GM12878 (cell line): ENCODE results near the gene PDZD2. TPM values are rescaled to one million over a fixed set of nuclear protein-coding genes. Genes with fewer than 3 reads are reported as not detected.

Experiments
- ATAC-seq: fragments of 200-7000 bp; cut with Tn5 transposase; 3 replicates; pipeline ENCODE4 v1.9.1; 2020; ENCODE audit warnings: mild to moderate bottlenecking, moderate library complexity
- BruUV-seq: library from RNA; stranded (reverse); fragments of 400-500 nt; replicated peaks from 2 replicates; lab custom pipeline; 2021; lab: Mats Ljungman, UMichigan
- CTCF ChIA-PET: fragments of 300-600 bp; sonication (Branson Sonifier 250); formaldehyde crosslinking; extraction: SDS; loops from one replicate; lab custom pipeline; 2021; ENCODE audit warnings: inconsistent platforms; lab: Yijun Ruan, JAX
- POLR2A ChIA-PET: fragments of 350-600 bp; formaldehyde crosslinking; extraction: SDS; loops from one replicate; lab custom pipeline; 2021; ENCODE audit warnings: inconsistent platforms; lab: Charles Lee
- RAD21 ChIA-PET: fragments of 300-600 bp; sonication (Branson Sonifier 250); formaldehyde crosslinking; loops from one replicate; lab custom pipeline; 2023; ENCODE audit warnings: antibody characterized with exemption; ENCODE audit not compliant: unreplicated experiment; lab: Charles Lee
- SMC1A ChIA-PET: fragments of 300-600 bp; sonication (Branson Sonifier 250); formaldehyde crosslinking; loops from one replicate; lab custom pipeline; 2023; ENCODE audit not compliant: unreplicated experiment, uncharacterized antibody; lab: Charles Lee
- DNase-seq: peaks from one replicate; pipeline ENCODE4 v3.0.0-alpha.2; 2011; ENCODE audit warnings: low read depth, low spot score
- FAIRE-seq: peaks from 3 replicates; lab custom pipeline; 2011; peaks lifted over from hg19 to GRCh38; lab: Jason Lieb, UNC
- H2AFZ ChIP-seq: 2 replicates; pipeline ENCODE4 v1.6.0; 2011; ENCODE audit warnings: low read depth, low read length, control low read depth; ENCODE audit not compliant: control insufficient read depth
- H3K27ac ChIP-seq: 2 replicates; pipeline ENCODE4 v1.5.1; 2011; ENCODE audit warnings: control low read depth; ENCODE audit not compliant: control insufficient read depth, insufficient read depth
- H3K27me3 ChIP-seq, 2 experiments: replicated peaks in 1 of 2; 2 replicates each; pipeline versions ENCODE4 v1.6.0 to v1.6.1; 2011; ENCODE audit warnings: low read length in 1 of 2; ENCODE audit not compliant: control insufficient read depth in 2 of 2, insufficient read depth in 2 of 2
- H3K36me3 ChIP-seq, 2 experiments: 2 replicates each; pipeline ENCODE4 v1.5.1; 2011; ENCODE audit warnings: low read length in 1 of 2; ENCODE audit not compliant: control insufficient read depth in 2 of 2, insufficient read depth in 2 of 2
- H3K4me1 ChIP-seq: 2 replicates; pipeline ENCODE4 v1.6.1; 2011; ENCODE audit warnings: mild to moderate bottlenecking, low read length, moderate library complexity, mixed read lengths; ENCODE audit not compliant: control insufficient read depth, insufficient read depth
- H3K4me2 ChIP-seq: 2 replicates; pipeline ENCODE4 v1.6.0; 2011; ENCODE audit warnings: control low read depth; ENCODE audit not compliant: control insufficient read depth, insufficient read depth
- H3K4me3 ChIP-seq: fragments of 200-600 bp; sonication (generic); 2 replicates; pipeline ENCODE4 v1.5.1; 2016
- H3K79me2 ChIP-seq: 2 replicates; pipeline ENCODE4 v1.6.0; 2011; ENCODE audit warnings: low read length; ENCODE audit not compliant: control insufficient read depth, insufficient read depth
- H3K9ac ChIP-seq: 2 replicates; pipeline ENCODE4 v1.8.0; 2011; ENCODE audit warnings: low read length, control low read depth, mixed read lengths; ENCODE audit not compliant: control insufficient read depth, insufficient read depth
- H3K9me3 ChIP-seq: replicated peaks from 3 replicates; pipeline ENCODE4 v1.5.1; 2011; ENCODE audit warnings: mild to moderate bottlenecking, low read length; ENCODE audit not compliant: control insufficient read depth, insufficient read depth
- H4K20me1 ChIP-seq: 2 replicates; pipeline ENCODE4 v1.6.0; 2011; ENCODE audit not compliant: control insufficient read depth, insufficient read depth
- CREM ChIP-seq: IDR thresholded peaks from 2 replicates; pipeline ENCODE4 v1.6.1; 2014; ENCODE audit warnings: antibody characterized with exemption, low read depth
- EED ChIP-seq: sonication (generic); IDR thresholded peaks from 2 replicates; pipeline ENCODE4 v1.6.1; 2016; ENCODE audit warnings: antibody characterized with exemption, low read depth
- FOXK2 ChIP-seq: fragments of 450-650 bp; IDR thresholded peaks from 2 replicates; pipeline ENCODE4 v1.6.1; 2017; ENCODE audit warnings: mild to moderate bottlenecking, moderate library complexity
- MXI1 ChIP-seq: fragments of 150-350 bp; IDR thresholded peaks from 2 replicates; pipeline ENCODE4 v1.6.1; 2011; ENCODE audit warnings: low read depth, mild to moderate bottlenecking, inconsistent platforms, low read length, improper control_type of control experiment
- POLR2AphosphoS2 ChIP-seq: IDR thresholded peaks from 2 replicates; pipeline ENCODE4 v1.6.1; 2011; ENCODE audit warnings: low read depth, mild to moderate bottlenecking, low read length, improper control_type of control experiment, moderate library complexity
- SUZ12 ChIP-seq: fragments of 200-600 bp; sonication (generic); IDR thresholded peaks from one replicate; pipeline ENCODE4 v1.6.1; 2018; ENCODE audit warnings: antibody characterized with exemption, mild to moderate bottlenecking; ENCODE audit not compliant: unreplicated experiment
- TCF3 ChIP-seq: IDR thresholded peaks from 2 replicates; pipeline ENCODE4 v1.6.1; 2012; ENCODE audit warnings: low read depth, mild to moderate bottlenecking, low read length, borderline replicate concordance; ENCODE audit not compliant: insufficient read depth
- ZNF217 ChIP-seq: fragments of 450-650 bp; IDR thresholded peaks from 2 replicates; pipeline ENCODE4 v1.6.1; 2017; ENCODE audit warnings: antibody characterized with exemption, mild to moderate bottlenecking
- WGBS: methylation state at CpG from one replicate; pipeline ENCODE4 v1.1.6; 2016; ENCODE audit warnings: low lambda C conversion rate; ENCODE audit not compliant: insufficient replicate concordance, insufficient coverage; ENCODE audit errors: missing lambda C conversion rate; 5-methylcytosine and 5-hydroxymethylcytosine counted together
- in situ Hi-C: fragments of 300-500 bp; cut with MboI; formaldehyde crosslinking; loops from 9 replicates; pipeline ENCODE4 v1.14.3; 2018; ENCODE audit warnings: mixed read lengths
- intact Hi-C: fragments of 100-400 bp; cut with micrococcal nuclease; formaldehyde crosslinking; loops from one replicate; pipeline ENCODE4 v1.14.2; 2022; ENCODE audit not compliant: unreplicated experiment
- polyA plus RNA-seq, 11 experiments: library from polyadenylated mRNA; depleted of rRNA in 4 of 11; unstranded in 6 of 11; stranded (reverse) in 5 of 11; fragments of >200 nt; fragmentation: Nextera tagmentation in 4 of 11; fragmentation: Illumina TruSeq in 1 of 11; extraction: Ambion mirVana in 4 of 11; extraction: Trizol in 1 of 11; gene quantifications; 1 replicate in 1 of 11; 2 replicates in 10 of 11; pipeline versions ENCODE4 v1.2.1 to v1.2.3, GENCODE V29; 2011 to 2016; ENCODE audit warnings: inconsistent platforms in 2 of 11, missing spikeins in 2 of 11, low read depth in 1 of 11
- total RNA-seq, 4 experiments: library from RNA; depleted of rRNA in 3 of 4; stranded (reverse); fragments of >200 nt in 3 of 4; fragmentation: Illumina TruSeq in 1 of 4; extraction: Trizol in 1 of 4; gene quantifications; 2 replicates each; pipeline versions ENCODE4 v1.2.1 to v1.2.3, GENCODE V29; 2013 to 2021
- TF ChIP-seq, protein P1 (sequence below): IDR thresholded peaks from 2 replicates; pipeline ENCODE4 v1.6.1; 2011; ENCODE audit warnings: borderline replicate concordance, low read depth, mild to moderate bottlenecking, moderate library complexity, low read length; ENCODE audit not compliant: insufficient read depth, poor library complexity, severe bottlenecking

PDZD2 gene
- total and polyA plus RNA-seq, 10 of the 15 experiments (the other 5 are each of a cell fraction or from before 2014, with no cell fraction given): 0.01 to 0.58 (median 0.29) TPM; not detected in 3

DNA sequence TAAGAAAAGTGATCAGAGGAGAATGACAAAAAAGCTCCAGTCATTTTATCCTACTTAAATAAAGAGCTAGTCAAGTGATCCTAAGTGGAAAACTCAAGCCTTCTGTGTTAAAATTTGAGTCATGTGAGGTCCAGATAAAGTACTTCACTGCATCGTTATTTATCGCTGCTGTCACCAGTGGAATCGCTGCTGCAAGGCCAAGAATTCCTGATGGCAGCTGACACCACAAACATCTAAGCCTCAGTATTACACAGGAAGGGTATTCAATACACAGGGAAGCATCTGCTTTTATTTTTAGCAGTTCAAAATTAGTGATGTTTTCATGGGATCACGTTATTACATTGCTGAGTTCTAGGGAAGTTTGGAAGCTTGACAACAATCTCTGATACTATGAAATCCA is 344.9 kb downstream of the PDZD2 start:
- CTCF ChIA-PET: no interaction called here
- intact Hi-C loops: no loop called here
- H3K79me2 ChIP-seq: no peaks in the 10 kb centered on the region
- no peak overlapping the region for H3K4me2 ChIP-seq
- RAD21 ChIA-PET: no interaction called here
- H3K27me3 ChIP-seq: no peaks in the 10 kb centered on the region; a peak in 2 of 4 replicates
- no peaks in the 10 kb centered on the region; the same call in 2 of the 3 replicates for H3K9me3 ChIP-seq
- POLR2A ChIA-PET: no interaction called here
- no peak overlapping the region for H2AFZ ChIP-seq
- no peaks in the 10 kb centered on the region for H4K20me1 ChIP-seq
- H3K4me1 ChIP-seq: no peaks in the 10 kb centered on the region
- FAIRE-seq: no peak
- SMC1A ChIA-PET: interaction anchor here (0.5 to 1.8 kb wide), 2 partner anchors 11 to 18 kb away, joined by 3 to 4 read pairs; no protein-coding TSS in a partner anchor
- ATAC-seq: no peak
- TF ChIP-seq ZNF217: no peak
- TF ChIP-seq, protein P1, sequence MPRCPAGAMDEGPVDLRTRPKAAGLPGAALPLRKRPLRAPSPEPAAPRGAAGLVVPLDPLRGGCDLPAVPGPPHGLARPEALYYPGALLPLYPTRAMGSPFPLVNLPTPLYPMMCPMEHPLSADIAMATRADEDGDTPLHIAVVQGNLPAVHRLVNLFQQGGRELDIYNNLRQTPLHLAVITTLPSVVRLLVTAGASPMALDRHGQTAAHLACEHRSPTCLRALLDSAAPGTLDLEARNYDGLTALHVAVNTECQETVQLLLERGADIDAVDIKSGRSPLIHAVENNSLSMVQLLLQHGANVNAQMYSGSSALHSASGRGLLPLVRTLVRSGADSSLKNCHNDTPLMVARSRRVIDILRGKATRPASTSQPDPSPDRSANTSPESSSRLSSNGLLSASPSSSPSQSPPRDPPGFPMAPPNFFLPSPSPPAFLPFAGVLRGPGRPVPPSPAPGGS: no peak
- no peak for TF ChIP-seq POLR2AphosphoS2
- no peak for TF ChIP-seq MXI1
- no peak for TF ChIP-seq SUZ12
- no peak for TF ChIP-seq EED
- TF ChIP-seq CREM: no peak
- no peak for TF ChIP-seq FOXK2
- no peak for TF ChIP-seq TCF3
- DNase-seq: no peak
- no peak overlapping the region for H3K9ac ChIP-seq
- WGBS: 62% methylated on average over 4 of the region's 4 CpGs
- no peaks in the 10 kb centered on the region for H3K36me3 ChIP-seq
- BruUV-seq: no TSS peak
- in situ Hi-C loops: no loop called here
- no peak overlapping the region for H3K27ac ChIP-seq
- H3K4me3 ChIP-seq: no peak overlapping the region
